HepG2 (cell line): ENCODE data around the gene ANO9. TPM values are rescaled to one million over a fixed set of nuclear protein-coding genes. Genes with fewer than 3 reads are reported as not detected.

Source experiments
- ATAC-seq: fragments of 200-7000 bp; cut with Tn5 transposase; 3 replicates; pipeline ENCODE4 v1.9.1; 2020; ENCODE audit warnings: mild to moderate bottlenecking, moderate library complexity
- BruUV-seq: library from RNA; stranded (reverse); fragments of 400-500 nt; replicated peaks from 2 replicates; lab custom pipeline; 2021; lab: Mats Ljungman, UMichigan
- CTCF ChIA-PET: fragments of 300-600 bp; formaldehyde crosslinking; extraction: SDS; loops from one replicate; lab custom pipeline; 2021; ENCODE audit warnings: low total read pairs, inconsistent platforms, low intra/inter-chr PET ratio; lab: Yijun Ruan, JAX
- POLR2A ChIA-PET: fragments of 350-600 bp; sonication (Branson Sonifier 250); formaldehyde crosslinking; loops from one replicate; lab custom pipeline; 2020; ENCODE audit warnings: antibody characterized with exemption, inconsistent platforms; lab: Yijun Ruan, JAX
- DNase-seq: peaks from one replicate; pipeline ENCODE4 v3.0.0-alpha.2; 2015; ENCODE audit warnings: low spot score
- FAIRE-seq: peaks from 3 replicates; lab custom pipeline; 2011; peaks lifted over from hg19 to GRCh38; lab: Jason Lieb, UNC
- H2AFZ ChIP-seq: one replicate; pipeline ENCODE4 v1.6.1; 2011; ENCODE audit warnings: low read length, inconsistent platforms
- H3K27ac ChIP-seq: fragments of 300-600 bp; 3 replicates; pipeline ENCODE4 v1.8.0; 2011; ENCODE audit warnings: mixed run types, mild to moderate bottlenecking, mixed read lengths, low read length, inconsistent platforms; ENCODE audit not compliant: insufficient read depth; ENCODE audit errors: extremely low read length
- H3K27me3 ChIP-seq, 2 experiments: fragments of 200-600 bp in 1 of 2; 2 replicates in 1 of 2; 3 replicates in 1 of 2; pipeline versions ENCODE4 v1.6.0 to v1.8.0; 2011; ENCODE audit warnings: low read length in 2 of 2, mild to moderate bottlenecking in 2 of 2, moderate library complexity in 2 of 2, inconsistent platforms in 1 of 2; ENCODE audit not compliant: insufficient read depth in 2 of 2, control insufficient read depth in 1 of 2
- H3K36me3 ChIP-seq, 2 experiments: fragments of 200-600 bp in 1 of 2; replicated peaks in 1 of 2; 2 replicates in 1 of 2; 3 replicates in 1 of 2; pipeline versions ENCODE4 v1.5.1 to v1.8.0; 2011; ENCODE audit warnings: low read length in 2 of 2, inconsistent platforms in 1 of 2; ENCODE audit not compliant: insufficient read depth in 2 of 2, control insufficient read depth in 1 of 2
- H3K4me1 ChIP-seq: 2 replicates; pipeline ENCODE4 v1.5.1; 2012; ENCODE audit warnings: low read length, inconsistent platforms; ENCODE audit not compliant: insufficient read depth
- H3K4me2 ChIP-seq: 2 replicates; pipeline ENCODE4 v1.6.0; 2011; ENCODE audit warnings: low read depth, low read length, inconsistent platforms
- H3K4me3 ChIP-seq, 3 experiments: fragments of 200-600 bp in 1 of 3; sonication (generic), shearing (Covaris generic) in 1 of 3; replicated peaks in 1 of 3; 2 replicates each; pipeline ENCODE4 v1.5.1; 2011 to 2016; ENCODE audit warnings: low read length in 3 of 3, inconsistent platforms in 2 of 3, low read depth in 2 of 3, mild to moderate bottlenecking in 2 of 3, control low read depth in 1 of 3, mixed read lengths in 1 of 3; ENCODE audit not compliant: insufficient read depth in 1 of 3
- H3K79me2 ChIP-seq: one replicate; pipeline ENCODE4 v1.6.1; 2011; ENCODE audit warnings: low read length, inconsistent platforms; ENCODE audit not compliant: insufficient read depth
- H3K9ac ChIP-seq: 2 replicates; pipeline ENCODE4 v1.6.0; 2011; ENCODE audit warnings: mild to moderate bottlenecking, low read depth, low read length, inconsistent platforms; ENCODE audit not compliant: insufficient read depth
- H3K9me3 ChIP-seq: 2 replicates; pipeline ENCODE4 v1.5.1; 2012; ENCODE audit warnings: mild to moderate bottlenecking, low read length
- H4K20me1 ChIP-seq: 2 replicates; pipeline ENCODE4 v1.6.0; 2011; ENCODE audit warnings: inconsistent platforms, mild to moderate bottlenecking, low read length, moderate library complexity; ENCODE audit not compliant: insufficient read depth
- FOXJ3 ChIP-seq: sonication (generic); formaldehyde crosslinking; IDR thresholded peaks from 2 replicates; pipeline ENCODE4 v1.4.0; 2020; ENCODE audit warnings: missing genetic modification reagents, mild to moderate bottlenecking, borderline replicate concordance
- KLF12 ChIP-seq: sonication (generic); formaldehyde crosslinking; IDR thresholded peaks from 2 replicates; pipeline ENCODE4 v1.4.0; 2020; ENCODE audit warnings: missing genetic modification reagents, borderline replicate concordance
- LCORL ChIP-seq, 2 experiments: fragments of 450-650 bp in 1 of 2; sonication (generic) in 1 of 2; formaldehyde crosslinking in 1 of 2; IDR thresholded peaks; 2 replicates each; pipeline versions ENCODE4 v1.5.0 to v1.6.1; 2017 to 2020; ENCODE audit warnings: antibody characterized with exemption in 1 of 2, missing genetic modification reagents in 1 of 2
- MAFG ChIP-seq: sonication (generic); formaldehyde crosslinking; IDR thresholded peaks from 2 replicates; pipeline ENCODE4 v1.5.1; 2020; ENCODE audit warnings: mild to moderate bottlenecking, missing genetic modification reagents
- NCOA5 ChIP-seq: sonication (generic); formaldehyde crosslinking; IDR thresholded peaks from 2 replicates; pipeline ENCODE4 v1.4.0; 2020; ENCODE audit warnings: missing genetic modification reagents
- NFYC ChIP-seq: IDR thresholded peaks from 2 replicates; pipeline ENCODE4 v1.6.1; 2016; ENCODE audit warnings: missing genetic modification reagents, missing compliant biosample characterization
- PBX3 ChIP-seq: sonication (generic); formaldehyde crosslinking; IDR thresholded peaks from 2 replicates; pipeline ENCODE4 v1.8.1; 2023; ENCODE audit warnings: missing genetic modification reagents, inconsistent platforms, borderline replicate concordance
- PITX1 ChIP-seq: sonication (generic); formaldehyde crosslinking; IDR thresholded peaks from 2 replicates; pipeline ENCODE4 v1.5.1; 2020; ENCODE audit warnings: mild to moderate bottlenecking, missing genetic modification reagents
- ZHX1 ChIP-seq: sonication (generic); formaldehyde crosslinking; IDR thresholded peaks from 2 replicates; pipeline ENCODE4 v1.8.1; 2022; ENCODE audit warnings: low read depth, mild to moderate bottlenecking, missing genetic modification reagents
- ZMYM3 ChIP-seq: sonication (generic); formaldehyde crosslinking; IDR thresholded peaks from 2 replicates; pipeline ENCODE4 v1.5.1; 2020; ENCODE audit warnings: mild to moderate bottlenecking, missing genetic modification reagents
- ZNF264 ChIP-seq: sonication (generic); formaldehyde crosslinking; IDR thresholded peaks from 2 replicates; pipeline ENCODE4 v1.4.0; 2020; ENCODE audit warnings: missing genetic modification reagents
- WGBS: methylation state at CpG from one replicate; pipeline ENCODE4 v1.1.6; 2017; ENCODE audit warnings: low lambda C conversion rate; 5-methylcytosine and 5-hydroxymethylcytosine counted together
- in situ Hi-C: cut with HindIII; loops from 2 replicates; pipeline ENCODE4 v1.10.0; 2017; ENCODE audit warnings: low pct_unique_long_range_greater_than_20kb; ENCODE audit not compliant: extremely low pct_ligation_motif_present
- intact Hi-C: fragments of 100-400 bp; cut with micrococcal nuclease; formaldehyde crosslinking; loops from one replicate; pipeline ENCODE4 v1.10.0; 2022; ENCODE audit not compliant: unreplicated experiment
- polyA plus RNA-seq, 8 experiments: library from polyadenylated mRNA; depleted of rRNA in 3 of 8; stranded (reverse) in 7 of 8; unstranded in 1 of 8; fragments of >200 nt; fragmentation: Illumina TruSeq in 4 of 8; extraction: Trizol in 4 of 8; gene quantifications; 2 replicates each; pipeline versions ENCODE4 v1.2.1 to v1.2.3, GENCODE V29; 2011 to 2016; ENCODE audit warnings: low read depth in 4 of 8, missing spikeins in 1 of 8, mixed read lengths in 1 of 8; ENCODE audit not compliant: insufficient read depth in 1 of 8
- total RNA-seq, 5 experiments: library from RNA; depleted of rRNA; stranded (reverse); fragments of >200 nt; fragmentation: Illumina TruSeq; extraction: Trizol; gene quantifications; 2 replicates each; pipeline ENCODE4 v1.2.3, GENCODE V29; 2016; ENCODE audit warnings: low read depth in 1 of 5

The ANO9 gene
- total and polyA plus RNA-seq, 2 of the 13 experiments (the other 11 are each of a cell fraction or from before 2014, with no cell fraction given): 8.9 to 14.3 TPM

GRCh38 chr11:484616-485015 is 42.8 kb upstream of the ANO9 start:
- no peaks in the 10 kb centered on the region; a peak in 2 of 5 replicates for H3K36me3 ChIP-seq

GRCh38 chr11:479311-479710 is 37.5 kb upstream of the ANO9 start:
- TF ChIP-seq FOXJ3 (CRISPR knock-in tag): no peak
- TF ChIP-seq MAFG: no peak
- TF ChIP-seq ZNF264: no peak
- no peak for TF ChIP-seq PITX1 (CRISPR knock-in tag)
- no peak for TF ChIP-seq LCORL (IDR thresholded peaks at IDR 0.05)
- TF ChIP-seq LCORL (CRISPR knock-in tag; IDR thresholded peaks at IDR 0.05): no peak
- no peak for TF ChIP-seq PBX3
- TF ChIP-seq NFYC (CRISPR knock-in tag): no peak
- TF ChIP-seq KLF12 (CRISPR knock-in tag): no peak
- no peak for TF ChIP-seq ZMYM3 (CRISPR knock-in tag)
- TF ChIP-seq, all 625 proteins: peak for 0
- in situ Hi-C loops: no loop called here
- H3K79me2 ChIP-seq: peaks cover 12% of the 10 kb centered on the region

More at GRCh38 chr11:484616-485015, 42.8 kb upstream of the ANO9 start:
- Histone ChIP-seq H3K27ac (no peak overlapping the region), H3K79me2 (peaks cover 5% of the 10 kb centered on the region), H3K27me3 (no peaks in the 10 kb centered on the region), H3K4me2 (no peak overlapping the region), H3K9me3 (no peaks in the 10 kb centered on the region)
- ATAC-seq: no peak
- in situ Hi-C loops: no loop called here
- no TSS peak for BruUV-seq
- no peak for FAIRE-seq
- no peak for DNase-seq
- TF ChIP-seq ZHX1 (CRISPR knock-in tag): 0 out of 2 replicates have a peak, but pooled peaks have one; percentile 1
- no peak for TF ChIP-seq NCOA5 (CRISPR knock-in tag)
- TF ChIP-seq, all 625 proteins: peak for 1
- POLR2A ChIA-PET: no interaction called here
- Histone ChIP-seq H2AFZ (no peak overlapping the region), H3K4me3 (no peak overlapping the region), H3K4me1 (no peaks in the 10 kb centered on the region), H4K20me1 (no peaks in the 10 kb centered on the region), H3K9ac (no peak overlapping the region)
- WGBS: 97% methylated on average over 38 of the region's 38 CpGs
- intact Hi-C loops: no loop called here
- CTCF ChIA-PET: no interaction called here

More at GRCh38 chr11:479311-479710, 37.5 kb upstream of the ANO9 start:
- DNase-seq: no peak
- Histone ChIP-seq H3K4me1 (no peaks in the 10 kb centered on the region), H3K36me3 (peaks cover 1 to 8% of the 10 kb centered on the region in 2 experiments; a peak in 3 of 5 replicates), H3K27me3 (no peaks in the 10 kb centered on the region), H3K27ac (no peak overlapping the region), H3K4me3 (no peak overlapping the region), H2AFZ (no peak overlapping the region), H3K9ac (no peak overlapping the region), H3K9me3 (no peaks in the 10 kb centered on the region), H4K20me1 (no peaks in the 10 kb centered on the region), H3K4me2 (no peak overlapping the region)
- intact Hi-C loops: no loop called here
- no peak for ATAC-seq
- no peak for FAIRE-seq
- ChIA-PET POLR2A (no interaction called here), CTCF (no interaction called here)
- WGBS: 94% methylated on average over 3 of the region's 13 CpGs
- BruUV-seq: no TSS peak
